PC-3 (cell line): ENCODE measurements around the gene BLTP1.

Experiments
- CTCF ChIP-seq: fragments of 300-600 bp; sonication (generic); conservative IDR thresholded peaks from 2 replicates; pipeline ENCODE4 v1.5.1; 2017; ENCODE audit warnings: antibody characterized with exemption, low read depth, mild to moderate bottlenecking, low read length
- EZH2 ChIP-seq: fragments of 300-600 bp; sonication (generic); IDR thresholded peaks from one replicate; pipeline ENCODE4 v1.6.1; 2017; ENCODE audit warnings: antibody characterized with exemption, mild to moderate bottlenecking, low read length; ENCODE audit not compliant: unreplicated experiment

DNA sequence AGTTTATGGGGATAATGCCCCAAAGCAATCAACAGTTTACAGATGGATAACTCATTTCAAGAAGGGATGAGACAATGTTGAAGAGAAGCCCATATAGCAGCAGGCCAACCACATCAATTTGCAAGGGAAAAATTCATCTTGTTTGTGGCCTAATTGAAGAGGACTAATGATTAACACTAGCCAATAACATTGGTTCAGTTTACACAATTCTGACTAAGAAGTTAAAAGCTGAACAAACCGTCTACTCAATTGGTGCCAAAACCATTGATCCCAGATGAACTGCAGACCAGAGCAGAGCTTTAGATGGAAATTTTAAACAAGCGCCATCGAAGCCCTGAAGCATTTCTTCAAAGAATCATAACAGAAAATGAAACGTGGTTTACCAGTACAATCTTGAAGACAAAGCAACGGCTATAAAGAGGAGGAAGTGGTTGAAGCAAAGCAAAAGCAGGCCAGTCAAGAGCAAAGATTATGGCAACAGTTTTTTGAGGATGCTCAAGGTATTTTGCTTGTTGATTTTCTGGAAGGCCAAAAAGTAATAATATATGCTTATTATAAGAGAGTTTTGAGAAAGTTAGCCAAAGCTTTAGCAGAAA, 20.5 kb upstream of the BLTP1 start:
- no peak for TF ChIP-seq CTCF
- TF ChIP-seq EZH2: no peak
